Neural cell (in vitro differentiated cells): ENCODE measurements around the gene ZCCHC14.

Source experiments
- EZH2 ChIP-seq: fragments of 200-600, 300-800 bp; shearing (Covaris generic), sonication (generic); IDR thresholded peaks from 2 replicates; pipeline ENCODE4 v1.6.1; 2014; ENCODE audit warnings: antibody characterized with exemption, low read length, borderline replicate concordance, mild to moderate bottlenecking; ENCODE audit not compliant: insufficient read depth, poor library complexity, severe bottlenecking
- POLR2AphosphoS5 ChIP-seq: IDR thresholded peaks from 2 replicates; pipeline ENCODE4 v1.6.1; 2012
- TAF1 ChIP-seq: IDR thresholded peaks from 2 replicates; pipeline ENCODE4 v1.6.1; 2012; ENCODE audit warnings: low read depth
- TF ChIP-seq, protein P1 (sequence below): fragments of 450-650 bp; IDR thresholded peaks from 2 replicates; pipeline ENCODE4 v1.5.1; 2014; ENCODE audit warnings: antibody characterized with exemption, mild to moderate bottlenecking, moderate library complexity; ENCODE audit not compliant: poor library complexity, severe bottlenecking

DNA sequence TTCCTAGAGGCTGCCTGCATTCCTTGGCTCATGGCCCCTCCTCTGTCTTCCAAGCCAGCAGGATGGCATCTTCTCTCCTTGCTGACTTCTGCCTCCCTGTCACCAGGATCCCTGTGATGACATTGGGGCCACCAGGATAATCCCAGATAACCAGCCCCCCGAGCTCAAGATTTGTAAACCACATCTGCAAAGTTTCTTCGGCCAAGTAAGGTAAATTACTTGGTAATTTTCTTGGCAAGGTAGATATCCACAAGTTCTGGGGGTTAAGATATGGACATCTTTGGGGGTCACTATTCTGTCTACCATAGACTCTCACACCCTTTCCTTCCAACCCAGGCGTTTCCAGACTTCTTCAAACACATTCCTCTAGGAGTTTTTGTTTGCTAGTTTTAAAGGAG lies 42.6 kb upstream of the ZCCHC14 start:
- TF ChIP-seq EZH2 (no peak), POLR2AphosphoS5 (no peak), TAF1 (no peak)
- TF ChIP-seq, protein P1, sequence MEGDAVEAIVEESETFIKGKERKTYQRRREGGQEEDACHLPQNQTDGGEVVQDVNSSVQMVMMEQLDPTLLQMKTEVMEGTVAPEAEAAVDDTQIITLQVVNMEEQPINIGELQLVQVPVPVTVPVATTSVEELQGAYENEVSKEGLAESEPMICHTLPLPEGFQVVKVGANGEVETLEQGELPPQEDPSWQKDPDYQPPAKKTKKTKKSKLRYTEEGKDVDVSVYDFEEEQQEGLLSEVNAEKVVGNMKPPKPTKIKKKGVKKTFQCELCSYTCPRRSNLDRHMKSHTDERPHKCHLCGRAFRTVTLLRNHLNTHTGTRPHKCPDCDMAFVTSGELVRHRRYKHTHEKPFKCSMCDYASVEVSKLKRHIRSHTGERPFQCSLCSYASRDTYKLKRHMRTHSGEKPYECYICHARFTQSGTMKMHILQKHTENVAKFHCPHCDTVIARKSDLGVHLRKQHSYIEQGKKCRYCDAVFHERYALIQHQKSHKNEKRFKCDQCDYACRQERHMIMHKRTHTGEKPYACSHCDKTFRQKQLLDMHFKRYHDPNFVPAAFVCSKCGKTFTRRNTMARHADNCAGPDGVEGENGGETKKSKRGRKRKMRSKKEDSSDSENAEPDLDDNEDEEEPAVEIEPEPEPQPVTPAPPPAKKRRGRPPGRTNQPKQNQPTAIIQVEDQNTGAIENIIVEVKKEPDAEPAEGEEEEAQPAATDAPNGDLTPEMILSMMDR = no peak
